Measurements from ENCODE around the gene OXNAD1. TPM values are rescaled to one million over a fixed set of nuclear protein-coding genes. Genes with fewer than 3 reads are reported as not detected.

The OXNAD1 gene, protein sequence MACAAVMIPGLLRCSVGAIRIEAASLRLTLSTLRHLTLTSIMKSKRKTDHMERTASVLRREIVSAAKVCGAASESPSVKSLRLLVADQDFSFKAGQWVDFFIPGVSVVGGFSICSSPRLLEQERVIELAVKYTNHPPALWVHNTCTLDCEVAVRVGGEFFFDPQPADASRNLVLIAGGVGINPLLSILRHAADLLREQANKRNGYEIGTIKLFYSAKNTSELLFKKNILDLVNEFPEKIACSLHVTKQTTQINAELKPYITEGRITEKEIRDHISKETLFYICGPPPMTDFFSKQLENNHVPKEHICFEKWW
- total RNA-seq = 29.5 and 31.1 TPM in 2 replicates

GRCh38 chr3:16264708-16265454 lies at the start of gene OXNAD1, which contains the start of gene DPH3:
Gene OXNAD1 (plus strand): TSS chr3:16265212. CDS start chr3:16270953, 5,741 bp downstream.
Gene DPH3 (minus strand): TSS chr3:16264943. CDS start chr3:16264876, 67 bp downstream.
- H3K9me3 Mint-ChIP-seq = no peaks in the 10 kb centered on the region

GRCh38 chr3:16216373-16216935 lies 48.6 kb upstream of the OXNAD1 start:
- no peaks in the 10 kb centered on the region for H3K4me1 Mint-ChIP-seq (ENCODE audit: low read depth)
- peaks cover 6% of the 10 kb centered on the region for H3K27me3 Mint-ChIP-seq (ENCODE audit: insufficient read depth)
- no peak overlapping the region for H3K27ac Mint-ChIP-seq
- no peaks in the 10 kb centered on the region for H3K9me3 Mint-ChIP-seq
- no peak overlapping the region for H3K4me3 Mint-ChIP-seq
- DNase-seq (ENCODE audit: low spot score) = no peak
- H3K36me3 Mint-ChIP-seq (ENCODE audit: low read depth) = no peaks in the 10 kb centered on the region
- intact Hi-C loops (cut with micrococcal nuclease) = no loop called here

More at GRCh38 chr3:16264708-16265454, at the start of gene OXNAD1, which contains the start of gene DPH3:
- Mint-ChIP-seq H3K27me3 (ENCODE audit: insufficient read depth) (no peaks in the 10 kb centered on the region), H3K36me3 (ENCODE audit: low read depth) (peaks cover 8% of the 10 kb centered on the region), H3K4me3 (peak within 1 kb of the TSS; percentile 97), H3K27ac (peak within 1 kb of the TSS; percentile 100), H3K4me1 (ENCODE audit: low read depth) (peaks cover 35% of the 10 kb centered on the region)
- intact Hi-C loops (cut with micrococcal nuclease) = loop anchor here (1.0 to 10.0 kb wide), 17 partner anchors 21 to 1480 kb away; partner anchors contain the start of genes ANKRD28, BTD, CAPN7 and HACL1
- DNase-seq (ENCODE audit: low spot score) = peak; percentile 99

DNA sequence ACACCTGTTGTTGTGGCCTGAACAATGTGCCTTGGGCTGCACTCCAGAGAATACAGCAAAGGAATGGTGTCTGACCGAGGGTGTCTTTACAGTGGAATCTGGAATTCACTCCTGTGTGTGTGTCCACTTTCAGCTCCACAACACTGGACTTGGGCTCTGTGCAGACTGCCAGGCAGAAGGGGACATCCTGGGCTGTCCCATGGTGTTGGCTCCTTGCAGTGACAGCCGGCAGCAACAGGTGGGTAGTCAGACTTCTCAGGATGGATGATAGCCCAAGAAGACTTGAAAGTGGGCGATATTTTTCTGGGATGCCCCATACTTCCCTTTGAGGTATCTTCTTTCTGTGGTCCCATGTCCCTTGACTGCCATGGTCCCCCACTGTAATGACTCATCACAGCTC lies 45.2 kb upstream of the OXNAD1 start:
- no peak overlapping the region for H3K27ac Mint-ChIP-seq
- no peak for DNase-seq (ENCODE audit: low spot score)
- peaks cover 6% of the 10 kb centered on the region for H3K27me3 Mint-ChIP-seq (ENCODE audit: insufficient read depth)
- H3K4me1 Mint-ChIP-seq (ENCODE audit: low read depth) = no peaks in the 10 kb centered on the region
- intact Hi-C loops (cut with micrococcal nuclease) = no loop called here
- no peaks in the 10 kb centered on the region for H3K36me3 Mint-ChIP-seq (ENCODE audit: low read depth)
- H3K9me3 Mint-ChIP-seq = no peaks in the 10 kb centered on the region
- H3K4me3 Mint-ChIP-seq = no peak overlapping the region

DNA sequence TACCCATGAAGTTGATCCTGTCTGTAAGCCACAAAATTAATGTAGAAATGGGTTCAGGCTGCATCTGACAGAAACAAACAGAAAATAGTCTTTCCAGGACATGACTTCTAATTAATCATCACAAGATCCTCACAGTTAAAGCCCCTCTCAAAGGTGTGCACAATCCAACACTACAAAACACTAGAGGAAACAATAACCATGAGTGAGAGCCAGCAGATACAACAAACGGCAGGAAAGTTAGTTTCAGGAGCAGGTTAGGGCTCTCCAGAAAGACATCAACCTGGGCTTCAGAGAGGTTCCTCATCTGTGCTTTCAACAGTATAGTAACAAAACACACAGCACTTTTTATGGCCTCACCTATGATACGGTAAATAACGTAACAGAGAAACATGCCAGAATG lies 43.0 kb upstream of the OXNAD1 start:
- intact Hi-C loops (cut with micrococcal nuclease) = no loop called here
- H3K27ac Mint-ChIP-seq = no peak overlapping the region
- no peaks in the 10 kb centered on the region for H3K4me1 Mint-ChIP-seq (ENCODE audit: low read depth)
- H3K4me3 Mint-ChIP-seq = no peak overlapping the region
- DNase-seq (ENCODE audit: low spot score) = no peak
- H3K9me3 Mint-ChIP-seq = no peaks in the 10 kb centered on the region
- H3K36me3 Mint-ChIP-seq (ENCODE audit: low read depth) = no peaks in the 10 kb centered on the region
- H3K27me3 Mint-ChIP-seq (ENCODE audit: insufficient read depth) = peaks cover 6% of the 10 kb centered on the region

DNA sequence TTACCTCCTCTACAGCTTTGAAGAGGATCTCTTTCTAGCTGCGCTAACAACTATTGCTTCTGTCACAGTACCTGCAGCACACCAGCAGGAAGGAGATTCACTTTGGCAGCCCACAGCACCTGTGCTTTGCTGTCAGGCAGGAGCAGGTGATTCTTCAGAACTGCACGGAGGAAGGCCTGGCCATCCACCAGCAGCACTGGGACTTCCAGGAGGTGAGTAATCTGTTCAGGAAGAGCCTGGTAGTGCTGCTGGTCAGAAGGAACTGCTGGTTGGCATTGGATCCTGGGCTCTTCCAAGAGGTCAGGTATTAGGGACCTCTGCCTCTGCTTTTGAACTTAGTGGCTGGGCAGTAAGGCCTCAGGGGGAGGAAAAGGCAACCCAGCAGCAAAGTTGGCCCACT lies 42.5 kb upstream of the OXNAD1 start:
- Mint-ChIP-seq H3K4me3 (no peak overlapping the region), H3K27me3 (ENCODE audit: insufficient read depth) (peaks cover 2% of the 10 kb centered on the region), H3K9me3 (no peaks in the 10 kb centered on the region), H3K27ac (no peak overlapping the region), H3K36me3 (ENCODE audit: low read depth) (no peaks in the 10 kb centered on the region), H3K4me1 (ENCODE audit: low read depth) (no peaks in the 10 kb centered on the region)
- intact Hi-C loops (cut with micrococcal nuclease) = no loop called here
- no peak for DNase-seq (ENCODE audit: low spot score)

DNA sequence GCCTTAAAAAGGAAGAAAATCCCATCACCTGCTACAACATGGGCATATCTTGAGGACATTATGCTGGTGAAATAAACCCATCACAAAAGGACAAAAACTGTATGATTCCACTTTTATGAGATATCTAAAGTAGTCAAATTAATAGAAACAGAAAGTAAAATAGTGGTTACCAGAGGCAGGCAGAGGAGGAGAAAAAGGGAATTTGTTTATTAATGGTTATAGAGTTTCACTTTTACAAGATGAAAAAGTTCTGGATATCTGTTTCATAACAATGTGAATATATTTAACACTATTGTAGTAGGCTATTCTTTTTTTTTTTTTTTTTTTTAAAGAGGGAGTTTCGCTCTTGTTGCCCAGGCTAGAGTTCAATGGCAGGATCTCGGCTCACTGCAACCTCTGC lies 40.7 kb upstream of the OXNAD1 start:
- Mint-ChIP-seq H3K9me3 (no peaks in the 10 kb centered on the region), H3K27ac (no peak overlapping the region), H3K4me3 (no peak overlapping the region), H3K36me3 (ENCODE audit: low read depth) (no peaks in the 10 kb centered on the region), H3K27me3 (ENCODE audit: insufficient read depth) (no peaks in the 10 kb centered on the region), H3K4me1 (ENCODE audit: low read depth) (no peaks in the 10 kb centered on the region)
- DNase-seq (ENCODE audit: low spot score) = no peak
- intact Hi-C loops (cut with micrococcal nuclease) = no loop called here

DNA sequence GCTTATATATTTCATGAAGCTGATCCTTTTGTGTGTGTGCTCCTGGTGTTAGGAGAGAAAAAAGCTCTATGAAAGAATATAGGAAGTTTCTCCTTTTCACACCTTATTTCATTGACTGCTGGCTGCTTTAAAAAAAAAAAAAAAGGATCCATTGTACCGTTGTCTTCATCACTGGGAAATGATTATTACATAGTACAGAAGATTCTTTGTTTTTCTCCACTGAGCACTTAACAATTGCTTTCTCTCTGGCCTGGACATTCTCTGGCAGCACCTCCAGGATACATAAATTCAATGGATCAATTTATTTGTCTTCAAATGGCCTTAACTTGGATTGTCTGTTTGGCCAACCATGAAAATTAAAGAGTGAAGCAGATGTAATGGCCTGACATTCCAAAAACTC lies 37.4 kb upstream of the OXNAD1 start:
- no peaks in the 10 kb centered on the region for H3K9me3 Mint-ChIP-seq
- H3K36me3 Mint-ChIP-seq (ENCODE audit: low read depth) = peaks cover 2% of the 10 kb centered on the region
- H3K4me3 Mint-ChIP-seq = no peak overlapping the region
- no peak overlapping the region for H3K27ac Mint-ChIP-seq
- H3K4me1 Mint-ChIP-seq (ENCODE audit: low read depth) = no peaks in the 10 kb centered on the region
- intact Hi-C loops (cut with micrococcal nuclease) = no loop called here
- no peaks in the 10 kb centered on the region for H3K27me3 Mint-ChIP-seq (ENCODE audit: insufficient read depth)
- DNase-seq (ENCODE audit: low spot score) = no peak

GRCh38 chr3:16229681-16230080 lies 35.3 kb upstream of the OXNAD1 start:
- no peaks in the 10 kb centered on the region for H3K9me3 Mint-ChIP-seq
- no peak overlapping the region for H3K4me3 Mint-ChIP-seq
- no peak overlapping the region for H3K27ac Mint-ChIP-seq
- peaks cover 2% of the 10 kb centered on the region for H3K36me3 Mint-ChIP-seq (ENCODE audit: low read depth)
- no peaks in the 10 kb centered on the region for H3K27me3 Mint-ChIP-seq (ENCODE audit: insufficient read depth)
- no peaks in the 10 kb centered on the region for H3K4me1 Mint-ChIP-seq (ENCODE audit: low read depth)
- DNase-seq (ENCODE audit: low spot score) = no peak
- intact Hi-C loops (cut with micrococcal nuclease) = no loop called here

DNA sequence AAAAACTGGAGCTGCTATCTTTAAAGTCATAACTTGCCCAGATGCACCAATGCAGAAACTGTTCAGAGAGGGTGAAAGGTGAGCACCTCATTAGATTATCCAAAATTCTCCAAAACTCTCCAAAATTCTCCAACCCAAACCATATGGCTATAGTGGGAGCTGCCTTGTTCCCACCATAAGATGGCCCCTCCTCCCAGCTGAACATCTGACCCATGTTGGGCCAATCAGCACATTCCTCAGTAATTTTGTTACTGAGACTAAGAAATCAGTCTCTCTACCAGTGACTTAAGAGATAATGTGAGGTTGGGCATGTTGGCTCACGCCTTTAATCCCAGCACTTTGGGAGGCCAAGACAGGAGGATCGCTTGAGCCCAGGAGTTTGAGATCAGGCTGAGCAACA lies 33.0 kb upstream of the OXNAD1 start:
- no peak overlapping the region for H3K27ac Mint-ChIP-seq
- intact Hi-C loops (cut with micrococcal nuclease) = no loop called here
- no peaks in the 10 kb centered on the region for H3K9me3 Mint-ChIP-seq
- peaks cover 2% of the 10 kb centered on the region for H3K27me3 Mint-ChIP-seq (ENCODE audit: insufficient read depth)
- DNase-seq (ENCODE audit: low spot score) = no peak
- H3K4me3 Mint-ChIP-seq = no peak overlapping the region
- peaks cover 2% of the 10 kb centered on the region for H3K36me3 Mint-ChIP-seq (ENCODE audit: low read depth)
- H3K4me1 Mint-ChIP-seq (ENCODE audit: low read depth) = no peaks in the 10 kb centered on the region

- intact Hi-C loops (cut with micrococcal nuclease) = no loop called here
- no peaks in the 10 kb centered on the region for H3K9me3 Mint-ChIP-seq
- no peak for DNase-seq (ENCODE audit: low spot score)
- no peak overlapping the region for H3K27ac Mint-ChIP-seq
- H3K27me3 Mint-ChIP-seq (ENCODE audit: insufficient read depth) = peaks cover 4% of the 10 kb centered on the region
- peaks cover 2% of the 10 kb centered on the region for H3K36me3 Mint-ChIP-seq (ENCODE audit: low read depth)
- no peaks in the 10 kb centered on the region for H3K4me1 Mint-ChIP-seq (ENCODE audit: low read depth)
- no peak overlapping the region for H3K4me3 Mint-ChIP-seq
Measured at GRCh38 chr3:16233806-16234205, 31.2 kb upstream of the OXNAD1 start.

DNA sequence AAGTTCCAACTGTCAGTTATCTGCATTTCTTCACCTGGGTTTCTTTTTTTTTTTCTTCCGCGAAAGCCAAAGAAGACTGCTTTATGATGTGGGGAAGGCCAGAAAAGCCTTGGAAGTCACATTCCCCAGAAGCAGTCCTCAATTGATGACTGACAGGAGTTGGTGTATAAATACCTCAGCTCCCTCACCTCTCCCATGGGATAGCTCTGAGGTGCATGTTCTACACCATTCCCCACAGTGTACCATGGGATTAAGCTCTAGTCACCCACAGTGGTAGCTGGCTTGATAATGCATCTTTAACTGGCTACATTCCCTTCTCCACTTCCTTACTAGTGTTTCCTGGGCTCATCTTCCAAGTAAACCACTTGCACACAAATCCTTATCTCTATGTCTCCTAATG lies 30.7 kb upstream of the OXNAD1 start:
- peaks cover 4% of the 10 kb centered on the region for H3K27me3 Mint-ChIP-seq (ENCODE audit: insufficient read depth)
- H3K36me3 Mint-ChIP-seq (ENCODE audit: low read depth) = peaks cover 2% of the 10 kb centered on the region
- no peaks in the 10 kb centered on the region for H3K9me3 Mint-ChIP-seq
- no peak overlapping the region for H3K27ac Mint-ChIP-seq
- DNase-seq (ENCODE audit: low spot score) = no peak
- intact Hi-C loops (cut with micrococcal nuclease) = no loop called here
- no peaks in the 10 kb centered on the region for H3K4me1 Mint-ChIP-seq (ENCODE audit: low read depth)
- H3K4me3 Mint-ChIP-seq = no peak overlapping the region

GRCh38 chr3:16236030-16236639 lies 28.9 kb upstream of the OXNAD1 start:
- intact Hi-C loops (cut with micrococcal nuclease) = no loop called here
- Mint-ChIP-seq H3K36me3 (ENCODE audit: low read depth) (peaks cover 2% of the 10 kb centered on the region), H3K27me3 (ENCODE audit: insufficient read depth) (peaks cover 4% of the 10 kb centered on the region), H3K4me1 (ENCODE audit: low read depth) (peaks cover 6% of the 10 kb centered on the region), H3K4me3 (no peak overlapping the region), H3K9me3 (no peaks in the 10 kb centered on the region), H3K27ac (no peak overlapping the region)
- DNase-seq (ENCODE audit: low spot score) = no peak
